DMS79 (cell line): Measurements from ENCODE around the gene RAB23.

Experiments used
- DNase-seq: peaks from one replicate; lab custom pipeline; 2025; lab: John Stamatoyannopoulos, UW

RAB23 gene

GRCh38 chr6:57180596-57180995 lies 41.5 kb downstream of the RAB23 start:
- no peak for DNase-seq

DNA sequence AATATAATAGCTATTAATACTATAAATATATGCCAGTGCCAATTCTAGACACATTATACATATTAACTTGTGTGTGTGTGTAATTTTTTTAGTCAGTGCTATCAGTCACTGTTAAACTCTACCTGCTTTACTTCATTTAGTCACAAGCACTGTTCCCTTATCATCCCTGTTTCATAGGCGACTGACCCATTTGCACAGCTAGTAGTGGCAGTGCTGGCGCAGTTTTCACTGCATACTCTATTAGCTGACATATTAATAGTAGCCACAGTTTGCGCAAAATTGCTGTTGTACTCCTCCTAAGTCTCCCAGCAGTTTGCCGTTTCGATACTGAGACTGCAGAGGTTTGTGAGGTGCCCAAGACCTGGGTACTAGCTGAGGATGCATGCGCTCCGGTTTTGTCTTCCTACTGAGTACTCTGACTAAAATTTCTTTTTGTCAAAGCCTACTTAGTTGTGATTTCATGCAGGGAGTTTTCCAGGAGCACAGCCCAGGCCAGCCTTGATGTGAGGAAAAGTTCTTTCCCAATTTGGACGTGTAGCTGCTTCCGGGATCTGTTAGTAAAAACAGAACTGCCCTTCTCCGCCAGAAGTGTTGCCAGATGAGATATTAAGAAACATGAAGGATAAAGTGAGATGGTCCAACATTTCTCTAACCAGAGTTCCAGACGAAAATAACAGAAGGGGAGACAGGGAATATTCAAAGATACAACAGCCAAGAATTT lies 44.4 kb downstream of the RAB23 start:
- no peak for DNase-seq

DNA sequence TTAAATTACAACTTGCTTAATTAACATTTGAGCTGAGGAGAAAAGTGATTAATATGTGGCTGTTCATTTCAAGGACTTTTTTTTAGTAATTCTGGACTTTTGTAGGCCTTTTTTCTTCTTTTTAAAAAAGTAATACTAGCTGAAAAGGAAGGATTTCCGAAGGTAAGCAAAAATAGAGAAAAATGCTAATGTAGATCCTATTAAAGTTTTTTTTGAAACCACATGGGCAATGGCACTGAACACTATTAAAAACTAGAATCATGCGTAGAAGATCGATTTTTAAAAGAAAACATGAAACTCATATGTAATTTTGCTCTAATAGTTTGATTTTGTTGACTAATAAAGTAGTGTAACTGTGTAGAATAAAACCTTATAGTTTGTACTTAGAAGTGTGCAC lies 47.6 kb downstream of the RAB23 start:
- DNase-seq = no peak

- no peak for DNase-seq
Measured at GRCh38 chr6:57173886-57174510, 48.1 kb downstream of the RAB23 start.

GRCh38 chr6:57173056-57173885 lies 48.8 kb downstream of the RAB23 start:
- no peak for DNase-seq

- peak; percentile 68 for DNase-seq
Measured at GRCh38 chr6:57172136-57173055, 49.7 kb downstream of the RAB23 start, which contains the start of gene BAG2. Gene BAG2 (plus strand): TSS chr6:57172326. CDS start chr6:57172698, 372 bp downstream.

- DNase-seq = no peak
Measured at GRCh38 chr6:57165080-57165479, 57.0 kb downstream of the RAB23 start.

GRCh38 chr6:57163956-57164355 lies 58.2 kb downstream of the RAB23 start:
- no peak for DNase-seq

- DNase-seq = no peak
Measured at GRCh38 chr6:57162516-57162915, 59.6 kb downstream of the RAB23 start.

DNA sequence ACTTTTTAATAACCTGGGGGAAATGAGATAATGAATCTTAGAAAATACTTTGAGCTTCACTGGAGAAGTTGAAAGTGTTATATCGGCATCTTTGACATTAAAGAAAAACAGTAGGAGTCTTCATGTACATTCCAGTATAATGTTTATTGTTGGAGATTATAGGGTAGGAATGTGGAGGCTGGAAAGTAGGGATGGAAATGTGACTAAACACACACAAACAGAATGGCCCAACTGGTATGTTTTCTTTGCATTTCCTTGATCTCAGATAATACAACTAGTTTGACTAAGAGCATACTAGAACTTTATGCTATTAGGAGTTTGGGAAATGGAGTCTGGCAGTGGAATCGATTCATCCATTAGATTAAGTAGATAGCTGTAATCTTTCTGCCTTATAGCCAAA lies 60.1 kb downstream of the RAB23 start:
- DNase-seq = no peak

DNA sequence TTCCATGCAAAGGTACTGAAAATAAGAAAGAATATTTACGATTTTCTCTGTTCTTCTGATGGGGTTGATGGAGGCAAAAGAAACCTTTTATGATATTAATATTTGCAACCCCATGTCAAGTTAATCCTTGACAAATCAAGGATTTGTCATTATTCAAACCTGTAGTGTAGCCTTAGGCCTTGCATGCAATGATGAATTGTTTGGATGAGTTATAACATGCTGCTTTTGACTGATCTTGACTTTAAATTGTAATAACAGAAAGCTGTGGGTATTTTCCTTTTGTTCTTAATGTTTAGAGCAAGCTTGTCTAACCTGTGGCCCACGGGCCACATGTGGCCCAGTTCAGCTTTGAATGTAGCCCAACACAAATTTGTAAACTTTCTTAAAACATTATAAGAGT lies 63.0 kb downstream of the RAB23 start:
- DNase-seq = no peak

DNA sequence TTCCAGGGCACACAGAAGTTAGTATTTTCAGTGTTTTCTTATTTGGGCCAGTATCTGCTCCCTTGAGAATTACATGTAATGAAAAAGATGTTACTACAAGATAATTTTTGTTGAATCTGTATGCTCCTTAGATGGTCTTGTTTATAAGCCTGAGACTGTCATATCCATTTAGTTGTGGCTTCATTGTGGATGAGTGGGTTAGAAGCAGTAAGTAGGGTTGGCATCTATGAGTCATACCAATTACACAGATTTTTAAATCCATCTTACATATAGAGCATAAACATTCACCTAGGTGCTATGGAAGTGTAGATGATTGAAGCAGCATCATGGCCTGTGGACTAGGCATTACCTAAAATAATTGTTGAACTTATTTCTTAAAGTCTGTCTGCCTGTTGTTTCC lies 63.4 kb downstream of the RAB23 start:
- no peak for DNase-seq

DNA sequence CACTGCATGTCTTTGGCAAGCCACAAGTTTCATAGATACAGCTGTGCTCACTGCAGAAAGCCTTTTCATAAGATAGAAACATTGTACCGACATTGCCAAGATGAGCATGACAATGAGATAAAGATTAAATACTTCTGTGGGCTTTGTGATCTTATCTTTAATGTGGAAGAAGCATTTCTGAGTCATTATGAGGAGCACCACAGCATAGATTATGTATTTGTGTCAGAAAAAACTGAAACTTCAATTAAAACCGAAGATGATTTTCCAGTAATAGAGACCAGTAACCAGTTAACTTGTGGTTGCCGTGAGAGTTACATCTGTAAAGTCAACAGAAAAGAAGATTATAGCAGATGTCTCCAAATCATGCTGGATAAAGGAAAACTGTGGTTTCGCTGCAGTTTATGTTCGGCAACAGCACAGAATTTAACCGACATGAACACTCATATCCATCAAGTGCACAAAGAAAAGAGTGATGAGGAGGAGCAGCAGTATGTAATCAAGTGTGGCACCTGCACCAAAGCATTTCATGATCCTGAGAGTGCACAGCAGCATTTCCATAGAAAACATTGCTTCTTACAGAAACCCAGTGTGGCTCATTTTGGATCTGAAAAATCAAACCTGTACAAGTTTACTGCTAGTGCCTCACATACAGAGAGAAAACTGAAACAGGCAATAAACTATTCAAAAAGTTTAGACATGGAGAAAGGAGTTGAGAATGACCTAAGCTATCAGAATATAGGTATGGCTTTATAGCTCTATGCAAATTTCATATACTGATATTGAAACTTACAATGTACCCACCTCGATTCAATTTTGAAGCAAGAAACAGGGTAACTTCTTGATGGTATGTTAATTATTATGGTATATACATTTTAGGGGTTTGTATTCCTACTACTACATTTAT lies 73.9 kb downstream of the RAB23 start:
- DNase-seq = no peak

DNA sequence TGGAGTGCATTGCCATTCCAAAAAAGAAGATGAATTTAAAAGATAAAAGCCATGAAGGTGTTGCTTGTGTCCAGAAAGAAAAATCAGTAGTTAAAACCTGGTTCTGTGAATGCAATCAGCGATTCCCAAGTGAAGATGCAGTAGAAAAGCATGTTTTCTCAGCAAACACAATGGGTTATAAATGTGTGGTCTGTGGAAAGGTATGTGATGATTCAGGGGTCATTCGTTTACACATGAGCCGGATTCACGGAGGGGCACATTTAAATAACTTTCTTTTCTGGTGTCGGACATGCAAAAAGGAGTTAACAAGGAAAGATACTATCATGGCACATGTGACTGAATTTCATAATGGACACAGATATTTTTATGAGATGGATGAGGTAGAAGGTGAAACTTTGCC lies 74.7 kb downstream of the RAB23 start:
- no peak for DNase-seq

- DNase-seq = no peak
Measured at GRCh38 chr6:57143690-57144089, 78.4 kb downstream of the RAB23 start.

- DNase-seq = no peak
Measured at GRCh38 chr6:57142178-57142525, 80.0 kb downstream of the RAB23 start.

DNA sequence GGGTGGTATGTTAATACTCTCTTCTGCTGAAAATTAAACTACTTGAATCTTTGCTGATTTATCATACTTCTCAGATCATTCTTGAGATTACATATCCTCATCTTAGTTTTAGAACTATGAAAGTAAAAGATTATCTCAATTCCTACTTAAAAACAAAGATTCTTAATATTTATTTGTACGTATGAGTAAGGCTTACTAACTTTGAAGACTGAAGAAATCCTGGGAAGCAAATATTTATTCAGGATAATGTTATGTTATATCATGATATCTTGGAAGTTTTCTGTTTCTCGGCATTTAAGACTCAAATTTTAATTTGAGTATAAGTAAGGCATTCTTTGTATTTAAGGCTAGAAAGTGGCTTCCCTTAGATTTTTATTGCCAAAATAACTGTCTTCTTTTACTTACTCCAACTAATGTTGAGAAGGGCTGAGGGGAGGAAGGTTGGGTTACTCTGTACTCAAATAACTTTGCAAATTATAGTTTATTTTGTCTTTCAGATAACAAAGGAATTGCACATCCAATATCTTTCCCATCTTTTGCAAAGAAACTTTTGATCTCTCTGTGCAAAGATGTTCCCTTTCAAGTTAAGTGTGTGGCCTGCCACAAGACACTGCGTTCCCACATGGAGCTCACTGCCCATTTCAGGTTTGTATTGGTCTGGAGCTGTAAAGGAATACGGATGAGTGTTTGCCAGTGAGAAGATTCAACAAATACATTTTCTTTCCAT lies 80.5 kb downstream of the RAB23 start:
- DNase-seq = no peak

DNA sequence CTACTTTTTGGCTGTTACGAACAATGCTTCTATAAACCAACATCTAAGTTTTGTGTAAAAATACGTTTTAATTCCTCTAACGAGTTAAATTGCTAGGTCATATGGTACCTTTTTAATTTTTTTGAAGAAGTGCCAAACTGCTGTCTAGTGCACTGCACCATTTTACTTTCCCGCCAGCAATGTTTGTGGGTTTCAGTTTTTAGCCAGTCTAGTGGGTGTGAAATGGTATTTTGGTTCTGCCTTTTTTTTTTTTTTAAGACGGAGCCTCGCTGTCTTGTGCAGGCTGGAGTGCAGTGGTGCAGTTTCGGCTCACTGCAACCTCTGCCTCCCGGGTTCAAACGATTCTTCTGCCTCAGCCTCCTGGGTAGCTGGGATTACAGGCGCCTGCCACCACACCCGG lies 84.1 kb downstream of the RAB23 start:
- DNase-seq = no peak

DNA sequence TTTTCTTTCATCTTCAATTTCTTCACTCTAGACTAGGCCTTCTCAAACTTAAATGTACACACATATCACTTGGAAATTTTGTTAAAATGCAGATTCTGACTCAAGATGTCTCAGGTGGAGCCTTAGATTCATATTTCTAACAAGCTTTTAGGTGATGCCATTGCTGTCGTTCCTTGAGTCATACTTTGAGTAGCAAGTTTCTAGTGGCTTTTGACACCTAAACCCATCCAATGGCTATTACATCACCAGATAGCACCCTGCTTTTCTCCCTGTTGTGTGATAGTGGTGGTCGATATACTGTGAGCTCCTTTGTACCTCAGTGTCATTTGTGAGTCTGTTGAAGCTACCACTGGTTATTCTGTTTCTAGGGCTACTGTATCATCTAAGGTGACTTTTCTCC lies 84.8 kb downstream of the RAB23 start:
- DNase-seq = no peak
